ENCODE measurements around the gene CRYBB1.

DNA sequence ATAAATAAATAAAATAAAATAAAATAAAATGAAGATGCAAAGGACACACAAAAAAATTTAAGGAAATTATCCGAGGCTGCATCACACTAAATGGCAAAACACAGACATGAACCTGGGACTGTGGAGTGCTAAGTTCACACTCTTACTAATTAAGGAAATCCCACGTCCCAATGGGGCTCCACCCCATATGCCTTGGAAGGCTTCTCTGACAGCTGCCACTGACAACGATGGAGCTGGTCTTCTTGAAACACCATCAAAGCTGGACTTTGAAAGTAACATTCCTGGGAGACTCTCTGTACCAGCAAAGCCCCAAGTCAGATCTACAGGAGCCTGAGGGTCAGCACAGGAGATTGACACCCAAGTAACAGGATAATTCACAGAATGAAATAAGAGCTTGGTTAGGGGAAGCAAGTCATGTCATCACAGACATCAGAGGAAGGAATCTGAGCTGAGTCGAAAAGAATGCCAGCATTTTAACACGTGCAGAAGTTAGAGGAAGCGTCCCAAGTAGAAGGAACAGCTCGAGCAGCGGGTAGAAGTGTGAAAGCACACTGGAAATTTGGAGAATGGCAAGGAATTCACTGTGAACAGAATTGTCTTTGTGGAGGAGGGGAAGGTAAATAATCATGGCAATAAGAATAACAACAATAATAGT, 41.7 kb downstream of the CRYBB1 start:
- no peak for TF ChIP-seq EZH2phosphoT487 (IDR thresholded peaks at IDR 0.05; ENCODE audit: borderline replicate concordance, low read length)
- TF ChIP-seq, protein P1, sequence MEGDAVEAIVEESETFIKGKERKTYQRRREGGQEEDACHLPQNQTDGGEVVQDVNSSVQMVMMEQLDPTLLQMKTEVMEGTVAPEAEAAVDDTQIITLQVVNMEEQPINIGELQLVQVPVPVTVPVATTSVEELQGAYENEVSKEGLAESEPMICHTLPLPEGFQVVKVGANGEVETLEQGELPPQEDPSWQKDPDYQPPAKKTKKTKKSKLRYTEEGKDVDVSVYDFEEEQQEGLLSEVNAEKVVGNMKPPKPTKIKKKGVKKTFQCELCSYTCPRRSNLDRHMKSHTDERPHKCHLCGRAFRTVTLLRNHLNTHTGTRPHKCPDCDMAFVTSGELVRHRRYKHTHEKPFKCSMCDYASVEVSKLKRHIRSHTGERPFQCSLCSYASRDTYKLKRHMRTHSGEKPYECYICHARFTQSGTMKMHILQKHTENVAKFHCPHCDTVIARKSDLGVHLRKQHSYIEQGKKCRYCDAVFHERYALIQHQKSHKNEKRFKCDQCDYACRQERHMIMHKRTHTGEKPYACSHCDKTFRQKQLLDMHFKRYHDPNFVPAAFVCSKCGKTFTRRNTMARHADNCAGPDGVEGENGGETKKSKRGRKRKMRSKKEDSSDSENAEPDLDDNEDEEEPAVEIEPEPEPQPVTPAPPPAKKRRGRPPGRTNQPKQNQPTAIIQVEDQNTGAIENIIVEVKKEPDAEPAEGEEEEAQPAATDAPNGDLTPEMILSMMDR (conservative IDR thresholded peaks at IDR 0.05; ENCODE audit: low read depth, low read length), result no peak

Measured in PC-3 (cell line).